GM21786 (cell line): ENCODE measurements around the gene CRACR2A.

ENCODE experiments used
- ATAC-seq: cut with Tn5 transposase; IDR thresholded peaks from one replicate; pipeline ENCODE4 v1.9.1; 2021; ENCODE audit not compliant: unreplicated experiment

Gene CRACR2A

DNA sequence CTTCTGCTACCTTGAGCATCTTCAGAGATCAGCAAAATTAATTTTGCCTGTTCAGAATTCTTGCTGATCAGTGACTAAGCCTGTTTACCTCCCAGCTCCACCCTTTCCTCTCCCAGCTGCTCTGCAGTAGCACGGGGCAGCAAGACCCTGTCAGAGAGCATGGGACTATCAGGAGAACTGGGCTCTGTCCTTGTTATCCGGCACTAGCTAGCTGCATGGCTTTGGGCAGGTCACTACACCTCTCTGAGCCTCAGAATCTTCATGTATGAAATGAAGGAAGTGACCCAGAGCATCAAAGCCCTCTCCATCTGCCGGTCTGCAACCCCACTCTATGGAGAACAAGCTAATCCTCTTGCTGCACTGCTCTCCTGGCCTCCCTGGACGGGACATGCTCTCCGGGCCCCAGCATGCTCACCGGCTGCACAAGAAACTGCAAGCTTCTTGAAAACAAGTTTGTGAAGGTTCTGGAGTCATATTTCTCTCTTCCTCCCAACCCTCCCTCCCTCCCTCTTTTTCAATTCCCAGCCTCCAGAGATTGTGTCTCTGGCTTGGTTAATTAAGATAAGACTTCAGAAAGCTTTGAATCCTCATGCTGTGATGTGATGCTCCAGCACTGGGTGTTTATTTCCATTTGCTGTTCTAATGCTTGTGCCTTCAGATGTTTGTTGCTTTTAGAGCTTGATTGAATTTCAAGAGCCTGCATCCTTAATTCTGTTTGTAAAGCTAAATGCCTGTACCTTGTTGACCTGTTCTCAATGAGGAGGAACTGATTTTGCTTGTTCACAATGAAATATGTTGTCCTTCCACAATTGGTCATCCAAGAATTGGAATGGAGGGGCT, 101.1 kb downstream of the CRACR2A start:
- ATAC-seq = no peak

GRCh38 chr12:3647504-3647903, 105.4 kb downstream of the CRACR2A start:
- no peak for ATAC-seq

GRCh38 chr12:3646561-3647241, 106.2 kb downstream of the CRACR2A start:
- ATAC-seq = no peak

DNA sequence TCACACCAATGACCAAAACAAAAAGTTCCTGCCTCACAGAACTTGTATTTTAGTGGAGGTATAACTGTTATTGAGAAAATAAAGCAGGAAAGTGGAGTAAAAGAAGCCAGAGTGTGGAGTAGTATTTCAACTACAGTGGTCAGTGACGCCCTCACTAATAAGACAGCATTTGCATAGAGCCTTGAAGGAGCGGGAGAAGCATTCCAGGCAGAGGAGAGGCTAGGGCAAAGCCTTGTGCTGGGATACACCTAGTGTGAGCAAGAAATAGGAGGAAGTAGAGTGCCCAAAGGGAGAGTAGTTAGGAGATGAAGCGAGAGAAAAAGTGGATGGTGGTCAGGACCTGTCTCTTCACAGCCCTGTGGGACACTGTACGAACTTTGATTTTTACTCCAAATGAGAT, 107.8 kb downstream of the CRACR2A start:
- ATAC-seq = no peak

GRCh38 chr12:3644104-3644503, 108.8 kb downstream of the CRACR2A start:
- no peak for ATAC-seq

- no peak for ATAC-seq
Observed at GRCh38 chr12:3641428-3642018, 111.4 kb downstream of the CRACR2A start.

- no peak for ATAC-seq
Observed at GRCh38 chr12:3636328-3636727, 116.6 kb downstream of the CRACR2A start.

GRCh38 chr12:3634348-3634747, 118.6 kb downstream of the CRACR2A start:
- ATAC-seq = no peak

- no peak for ATAC-seq
Observed at GRCh38 chr12:3633396-3633795, 119.5 kb downstream of the CRACR2A start.

GRCh38 chr12:3632754-3633153, 120.2 kb downstream of the CRACR2A start:
- ATAC-seq = no peak

DNA sequence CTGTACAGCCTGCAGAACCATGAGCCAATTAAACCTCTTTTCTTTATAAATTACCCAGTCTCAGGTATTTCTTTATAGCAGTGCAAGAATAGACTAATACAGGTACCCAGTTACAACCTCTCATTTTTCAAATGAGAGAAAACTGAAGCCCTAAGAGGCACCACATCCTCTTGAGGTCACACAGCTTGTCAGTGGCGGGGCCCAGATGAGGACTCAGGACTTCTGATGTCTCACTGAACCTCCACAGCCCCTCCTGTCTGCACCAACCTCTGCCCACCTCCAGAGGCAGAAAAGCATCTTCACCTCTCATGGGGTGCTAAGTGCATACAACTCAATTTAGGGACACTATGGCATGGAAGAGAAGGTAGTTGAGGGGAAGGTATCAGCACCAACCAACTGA, 120.7 kb downstream of the CRACR2A start:
- no peak for ATAC-seq

- no peak for ATAC-seq
Observed at GRCh38 chr12:3631759-3632158, 121.2 kb downstream of the CRACR2A start.

- no peak for ATAC-seq
Observed at GRCh38 chr12:3631272-3631637, 121.7 kb downstream of the CRACR2A start.

DNA sequence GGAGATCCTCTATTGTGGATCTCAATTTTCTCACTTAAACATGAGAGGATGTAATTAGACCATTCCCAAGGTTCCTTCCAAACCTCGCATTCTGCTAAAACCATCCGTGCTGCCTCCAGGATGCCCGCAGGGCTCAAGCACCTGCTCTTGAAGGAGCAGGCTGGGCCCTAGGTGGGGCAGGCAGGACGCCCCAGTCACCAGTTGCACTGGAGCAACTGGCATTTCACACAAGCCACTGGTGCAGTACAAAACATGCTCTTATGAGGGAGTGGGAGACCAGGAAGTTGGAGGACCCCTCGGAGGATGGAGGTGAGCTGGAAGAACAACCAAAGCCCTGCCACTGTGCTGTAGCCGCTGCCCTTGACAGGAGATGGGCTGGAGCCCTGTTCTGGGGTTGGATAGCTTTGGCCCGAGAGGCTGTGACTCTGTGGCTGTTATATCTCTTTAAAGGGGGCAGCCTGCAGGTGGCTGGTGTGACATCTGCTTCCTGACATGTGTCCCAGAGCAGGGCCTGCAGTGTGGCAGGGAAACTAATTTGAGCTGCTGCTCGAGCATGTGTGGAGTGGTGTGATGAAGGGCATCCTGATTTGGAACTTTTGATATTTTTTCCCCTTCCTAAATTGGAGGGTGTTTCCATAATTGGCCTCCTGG, 122.2 kb downstream of the CRACR2A start:
- no peak for ATAC-seq

DNA sequence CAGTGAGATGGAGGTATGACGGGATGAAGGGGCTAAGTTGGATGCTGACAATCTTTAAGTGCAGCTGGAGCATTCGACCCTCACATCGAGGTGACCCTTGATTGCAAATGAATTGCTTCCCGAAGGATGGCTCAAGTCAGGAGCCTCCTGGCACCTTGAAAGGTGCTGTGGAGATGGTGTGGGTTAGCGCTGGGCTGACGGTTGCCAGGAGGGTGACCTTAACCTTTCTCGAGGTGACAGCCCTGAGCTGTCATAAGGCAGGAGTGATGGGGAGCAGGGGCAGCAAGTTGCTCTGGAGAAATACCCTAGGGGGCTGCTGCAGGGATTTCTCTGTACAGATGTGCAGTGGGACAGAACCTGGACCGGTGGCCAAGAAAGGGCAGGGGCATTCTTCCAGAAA, 122.8 kb downstream of the CRACR2A start:
- ATAC-seq = no peak

GRCh38 chr12:3629057-3629830, 123.7 kb downstream of the CRACR2A start:
- no peak for ATAC-seq

DNA sequence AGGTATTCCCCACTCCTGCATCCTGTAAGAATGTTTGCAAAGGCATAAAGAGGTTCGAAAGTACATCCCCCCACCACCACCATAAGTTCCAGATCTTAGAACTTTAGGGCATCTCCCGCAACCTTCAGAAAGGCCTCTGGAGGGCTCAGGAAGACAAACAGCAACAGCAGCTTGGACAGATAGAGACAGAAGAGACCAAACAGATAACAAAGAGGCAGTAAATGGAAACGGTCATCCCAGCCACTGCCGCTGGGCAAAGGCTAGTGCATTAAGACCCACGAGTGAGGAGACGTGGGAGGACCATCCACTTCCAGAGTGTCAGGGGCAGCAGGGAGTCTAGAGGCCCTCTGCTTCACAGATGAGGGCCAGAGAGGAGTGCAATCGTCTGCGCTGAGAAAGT, 124.3 kb downstream of the CRACR2A start:
- ATAC-seq = no peak

- ATAC-seq = no peak
Observed at GRCh38 chr12:3627336-3627735, 125.6 kb downstream of the CRACR2A start.

- no peak for ATAC-seq
Observed at GRCh38 chr12:3624273-3624672, 128.6 kb downstream of the CRACR2A start.

GRCh38 chr12:3622822-3623690, 129.9 kb downstream of the CRACR2A start:
- no peak for ATAC-seq
